Spleen (tissue), 7 donors: ENCODE data around the gene HIVEP3.

Experiments used
- POLR2A ChIP-seq, 3 donors: fragments of 450-650 bp; IDR thresholded peaks; one replicate each; pipeline ENCODE4 v1.5.1; 2017; ENCODE audit warnings: antibody characterized with exemption in 3 of 3, mild to moderate bottlenecking in 1 of 3
- POLR2AphosphoS5 ChIP-seq, 3 donors: sonication (generic); formaldehyde crosslinking; IDR thresholded peaks; one replicate each; pipeline ENCODE4 v1.5.1; 2017; ENCODE audit warnings: antibody characterized with exemption in 3 of 3
- TF ChIP-seq, protein P1 (sequence below), 11 experiments: fragments of 200-600 bp in 7 of 11; fragments of 450-650 bp in 4 of 11; sonication (generic) in 4 of 11; IDR thresholded peaks in 8 of 11; conservative IDR thresholded peaks in 3 of 11; 1 replicate in 7 of 11; 2 replicates in 4 of 11; pipeline versions ENCODE4 v1.4.0 to v1.8.0; 2016 to 2021; ENCODE audit warnings: antibody characterized with exemption in 11 of 11, inconsistent platforms in 4 of 11, mild to moderate bottlenecking in 1 of 11
- donor health status: DM: no; HTN: no; CAD: no; lungs with moderate emphysema.
- donor health status: DM: no; HTN: no; CAD: no.
- donor health status: DM: no; HTN: no; CAD: no.

DNA sequence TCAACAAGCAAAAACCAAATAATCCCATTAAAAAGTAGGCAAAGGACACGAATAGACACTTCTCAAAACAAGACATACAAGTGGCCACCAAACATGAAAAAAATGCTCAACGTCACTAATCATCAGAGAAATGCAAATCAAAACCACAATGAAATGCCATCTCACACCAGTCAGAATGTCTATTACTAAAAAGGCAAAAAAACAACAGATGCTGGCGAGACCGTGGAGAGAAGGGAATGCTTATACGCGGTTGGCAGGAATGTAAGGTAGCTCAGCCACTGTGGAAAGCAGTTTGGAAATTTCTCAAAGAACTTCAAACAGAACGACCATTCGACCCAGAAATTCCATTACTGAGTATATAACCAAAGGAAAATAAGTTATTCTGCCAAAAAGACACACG lies 289.2 kb downstream of the HIVEP3 start:
- TF ChIP-seq, protein P1, sequence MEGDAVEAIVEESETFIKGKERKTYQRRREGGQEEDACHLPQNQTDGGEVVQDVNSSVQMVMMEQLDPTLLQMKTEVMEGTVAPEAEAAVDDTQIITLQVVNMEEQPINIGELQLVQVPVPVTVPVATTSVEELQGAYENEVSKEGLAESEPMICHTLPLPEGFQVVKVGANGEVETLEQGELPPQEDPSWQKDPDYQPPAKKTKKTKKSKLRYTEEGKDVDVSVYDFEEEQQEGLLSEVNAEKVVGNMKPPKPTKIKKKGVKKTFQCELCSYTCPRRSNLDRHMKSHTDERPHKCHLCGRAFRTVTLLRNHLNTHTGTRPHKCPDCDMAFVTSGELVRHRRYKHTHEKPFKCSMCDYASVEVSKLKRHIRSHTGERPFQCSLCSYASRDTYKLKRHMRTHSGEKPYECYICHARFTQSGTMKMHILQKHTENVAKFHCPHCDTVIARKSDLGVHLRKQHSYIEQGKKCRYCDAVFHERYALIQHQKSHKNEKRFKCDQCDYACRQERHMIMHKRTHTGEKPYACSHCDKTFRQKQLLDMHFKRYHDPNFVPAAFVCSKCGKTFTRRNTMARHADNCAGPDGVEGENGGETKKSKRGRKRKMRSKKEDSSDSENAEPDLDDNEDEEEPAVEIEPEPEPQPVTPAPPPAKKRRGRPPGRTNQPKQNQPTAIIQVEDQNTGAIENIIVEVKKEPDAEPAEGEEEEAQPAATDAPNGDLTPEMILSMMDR (IDR thresholded peaks at IDR 0.05 in 8 of 11, conservative IDR thresholded peaks at IDR 0.05 in 3 of 11), result no peak
- no peak for TF ChIP-seq POLR2A (IDR thresholded peaks at IDR 0.05)
- TF ChIP-seq POLR2AphosphoS5 (IDR thresholded peaks at IDR 0.05), result no peak
